CD4-positive, alpha-beta memory T cell (primary cell): ENCODE measurements around the gene USP49. TPM values are rescaled to one million over a fixed set of nuclear protein-coding genes. Genes with fewer than 3 reads are reported as not detected.

Experiments used
- CTCF ChIA-PET: fragments of 350-600 bp; sonication (Branson Sonifier 250); formaldehyde crosslinking; loops from one replicate; lab custom pipeline; 2021; ENCODE audit warnings: inconsistent platforms; ENCODE audit not compliant: partially characterized antibody; lab: Charles Lee
- POLR2A ChIA-PET: fragments of 350-600 bp; sonication (Branson Sonifier 250); formaldehyde crosslinking; loops from one replicate; lab custom pipeline; 2021; ENCODE audit not compliant: partially characterized antibody; lab: Charles Lee
- DNase-seq, 5 donors: peaks; one replicate each; pipeline versions ENCODE4 v3.0.0 to v3.0.0-alpha.2; 2020 to 2022; ENCODE audit warnings: mixed read lengths in 1 of 5
- H3K27ac ChIP-seq: one replicate; pipeline ENCODE4 v1.7.0; 2013; ENCODE audit warnings: low read depth, low read length
- H3K27me3 ChIP-seq: 2 replicates; pipeline ENCODE4 v1.7.0; 2013; ENCODE audit warnings: mild to moderate bottlenecking, low read length, moderate library complexity; ENCODE audit not compliant: insufficient read depth
- H3K36me3 ChIP-seq: 2 replicates; pipeline ENCODE4 v1.7.0; 2013; ENCODE audit warnings: mild to moderate bottlenecking, low read length, moderate library complexity; ENCODE audit not compliant: insufficient read depth
- H3K4me1 ChIP-seq: 2 replicates; pipeline ENCODE4 v1.7.0; 2013; ENCODE audit warnings: mild to moderate bottlenecking, low read length, moderate library complexity; ENCODE audit not compliant: insufficient read depth
- H3K4me3 ChIP-seq, 2 donors: one replicate each; pipeline ENCODE4 v1.7.0; 2013; ENCODE audit warnings: low read length in 2 of 2, mild to moderate bottlenecking in 1 of 2
- H3K9me3 ChIP-seq, 2 donors: one replicate each; pipeline ENCODE4 v1.7.0; 2013; ENCODE audit warnings: low read length in 2 of 2, control low read depth in 1 of 2; ENCODE audit not compliant: control insufficient read depth in 1 of 2
- H3K27ac Mint-ChIP-seq, 7 donors: one replicate each; pipeline ENCODE4 v1.8.0; 2020 to 2021; ENCODE audit warnings: mixed read lengths in 7 of 7, mild to moderate bottlenecking in 6 of 7, inconsistent platforms in 3 of 7, moderate library complexity in 3 of 7
- H3K27me3 Mint-ChIP-seq, 2 donors: one replicate each; pipeline ENCODE4 v1.8.0; 2020 to 2021; ENCODE audit warnings: mixed read lengths in 2 of 2
- H3K36me3 Mint-ChIP-seq, 2 donors: one replicate each; pipeline ENCODE4 v1.8.0; 2020 to 2021; ENCODE audit warnings: mixed read lengths in 2 of 2, inconsistent platforms in 1 of 2, mild to moderate bottlenecking in 1 of 2
- H3K4me1 Mint-ChIP-seq, 4 donors: one replicate each; pipeline ENCODE4 v1.8.0; 2020 to 2021; ENCODE audit warnings: mixed read lengths in 4 of 4, mild to moderate bottlenecking in 1 of 4
- H3K4me3 Mint-ChIP-seq, 8 donors: one replicate each; pipeline ENCODE4 v1.8.0; 2020 to 2021; ENCODE audit warnings: mixed read lengths in 8 of 8, mild to moderate bottlenecking in 7 of 8, moderate library complexity in 6 of 8, inconsistent platforms in 3 of 8
- H3K9me3 Mint-ChIP-seq, 8 donors: one replicate each; pipeline ENCODE4 v1.8.0; 2020 to 2021; ENCODE audit warnings: mixed read lengths in 8 of 8, mild to moderate bottlenecking in 5 of 8, inconsistent platforms in 3 of 8, moderate library complexity in 1 of 8
- intact Hi-C: fragments of 100-400 bp; cut with micrococcal nuclease; formaldehyde crosslinking; loops from one replicate; pipeline ENCODE4 v1.15.1; 2023
- polyA plus RNA-seq, 2 donors: library from polyadenylated mRNA; unstranded; fragments of 300-500 nt; fragmentation: Illumina TruSeq; gene quantifications; one replicate each; pipeline ENCODE4 v1.2.3, GENCODE V29; 2021
- total RNA-seq, 2 experiments: library from RNA; stranded (reverse); gene quantifications; one replicate each; pipeline ENCODE4 v1.2.3, GENCODE V29; 2021

The USP49 gene
- total and polyA plus RNA-seq, 4 experiments from 2014 or later, result 0.18 to 2.4 (median 1.1) TPM

- H3K9me3 ChIP-seq, result no peaks in the 10 kb centered on the region
- CTCF ChIA-PET, result interaction anchor here (1.1 to 1.3 kb wide), 2 partner anchors 9 to 11 kb away, joined by 3 read pairs; partner anchors contain the start of gene PRICKLE4
- H3K4me1 Mint-ChIP-seq, result peaks cover 4 to 20% (median 10%) of the 10 kb centered on the region in 4 donors
- H3K27me3 Mint-ChIP-seq, result peaks cover 0 to 3% of the 10 kb centered on the region in 2 donors
- POLR2A ChIA-PET, result interaction anchor here (0.6 to 1.6 kb wide), 3 partner anchors 13 to 847 kb away, joined by 3 read pairs; partner anchors contain the start of gene TAF8
- intact Hi-C loops, result no loop called here
- no peak overlapping the region for H3K4me3 Mint-ChIP-seq
- H3K4me3 ChIP-seq, result no peak overlapping the region
- H3K4me1 ChIP-seq, result peaks cover 10% of the 10 kb centered on the region
- H3K36me3 Mint-ChIP-seq, result peaks cover 24 to 50% of the 10 kb centered on the region in 2 donors
- no peaks in the 10 kb centered on the region for H3K27me3 ChIP-seq
- no peaks in the 10 kb centered on the region for H3K9me3 Mint-ChIP-seq
- H3K27ac ChIP-seq, result no peak overlapping the region
- no peak overlapping the region for H3K27ac Mint-ChIP-seq
- DNase-seq, result no peak
- peaks cover 32% of the 10 kb centered on the region for H3K36me3 ChIP-seq
These were observed 103.9 kb downstream of the USP49 start for GRCh38 chr6:41791305-41791704.

GRCh38 chr6:41790045-41790444, 105.1 kb downstream of the USP49 start:
- peaks cover 22 to 50% of the 10 kb centered on the region in 2 donors for H3K36me3 Mint-ChIP-seq
- no peak for DNase-seq
- Histone ChIP-seq H3K4me1 (peaks cover 16% of the 10 kb centered on the region), H3K27ac (no peak overlapping the region), H3K36me3 (peaks cover 32% of the 10 kb centered on the region), H3K9me3 (no peaks in the 10 kb centered on the region), H3K27me3 (no peaks in the 10 kb centered on the region), H3K4me3 (no peak overlapping the region)
- POLR2A ChIA-PET, result no interaction called here
- CTCF ChIA-PET, result interaction anchor here (1.0 kb wide), 1 partner anchor 425 kb away, joined by 3 read pairs; no protein-coding TSS in a partner anchor
- intact Hi-C loops, result no loop called here
- H3K27me3 Mint-ChIP-seq, result peaks cover 0 to 3% of the 10 kb centered on the region in 2 donors
- peak overlapping the region in 4 of 7 donors; percentile 13 to 98 (median 16) for H3K27ac Mint-ChIP-seq
- peaks cover 0 to 2% (median 0%) of the 10 kb centered on the region in 8 donors for H3K9me3 Mint-ChIP-seq
- H3K4me3 Mint-ChIP-seq, result peak overlapping the region in 3 of 8 donors; percentile 4 to 50 (median 32)
- peaks cover 6 to 27% (median 10%) of the 10 kb centered on the region in 4 donors for H3K4me1 Mint-ChIP-seq

DNA sequence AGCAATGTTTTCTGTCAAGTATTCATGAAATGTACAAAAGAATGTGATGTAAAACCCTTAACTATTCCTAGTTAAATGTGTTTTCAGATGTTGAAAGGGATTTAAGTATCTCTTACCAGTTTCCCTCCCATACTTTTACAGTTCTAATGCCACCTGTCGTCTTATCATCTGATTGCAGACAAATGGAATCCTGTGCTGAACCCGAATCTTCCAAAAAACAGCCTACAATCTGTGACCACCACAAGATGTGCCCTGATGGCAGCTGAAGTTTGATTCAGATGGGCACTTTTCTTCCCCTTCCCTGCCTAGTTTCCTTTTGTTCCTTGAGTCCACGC, 105.8 kb downstream of the USP49 start:
- ChIA-PET POLR2A (no interaction called here), CTCF (interaction anchor here (1.0 kb wide), 1 partner anchor 425 kb away, joined by 3 read pairs; no protein-coding TSS in a partner anchor)
- no peak overlapping the region for H3K4me3 ChIP-seq
- no peak overlapping the region for H3K27ac ChIP-seq
- Mint-ChIP-seq H3K4me1 (peaks cover 6 to 29% (median 11%) of the 10 kb centered on the region in 4 donors), H3K9me3 (peaks cover 0 to 2% (median 0%) of the 10 kb centered on the region in 8 donors), H3K27ac (peak overlapping the region in 6 of 7 donors; percentile 36 to 98 (median 67)), H3K36me3 (peaks cover 19 to 48% of the 10 kb centered on the region in 2 donors), H3K27me3 (peaks cover 0 to 3% of the 10 kb centered on the region in 2 donors), H3K4me3 (peak overlapping the region; percentile 70 to 98 (median 77))
- no peaks in the 10 kb centered on the region for H3K9me3 ChIP-seq
- H3K36me3 ChIP-seq, result peaks cover 32% of the 10 kb centered on the region
- DNase-seq, result no peak
- peaks cover 16% of the 10 kb centered on the region for H3K4me1 ChIP-seq
- intact Hi-C loops, result loop anchor here (10.0 kb wide), 1 partner anchor 1385 kb away; the partner anchor contains the start of gene SRF
- H3K27me3 ChIP-seq, result no peaks in the 10 kb centered on the region

GRCh38 chr6:41787219-41787917, 107.8 kb downstream of the USP49 start, which contains the start of gene TOMM6:
TSS of gene TOMM6 (plus strand) at chr6:41787694. CDS start at chr6:41787698, 4 bp downstream.
- Mint-ChIP-seq H3K4me3 (peak within 1 kb of the TSS; percentile 95 to 99 (median 98)), H3K27ac (peak within 1 kb of the TSS; percentile 92 to 98 (median 98)), H3K4me1 (peaks cover 7 to 29% (median 12%) of the 10 kb centered on the region in 4 donors), H3K36me3 (peaks cover 19 to 39% of the 10 kb centered on the region in 2 donors), H3K27me3 (peaks cover 0 to 3% of the 10 kb centered on the region in 2 donors), H3K9me3 (peaks cover 0 to 2% (median 0%) of the 10 kb centered on the region in 8 donors)
- intact Hi-C loops, result loop anchor here (1.0 to 10.0 kb wide), 12 partner anchors 8 to 1842 kb away; partner anchors contain the start of genes BYSL, CCND3, FRS3 and GTPBP2
- CTCF ChIA-PET, result interaction anchor here (0.7 to 9.8 kb wide), 24 partner anchors 8 to 1640 kb away, joined by 3 to 178 read pairs (median 4); partner anchors contain the start of genes ABCC10, BYSL, MED20 and TAF8
- peaks cover 16% of the 10 kb centered on the region for H3K4me1 ChIP-seq
- no peaks in the 10 kb centered on the region for H3K27me3 ChIP-seq
- peak within 1 kb of the TSS; percentile 90 for H3K27ac ChIP-seq
- no peaks in the 10 kb centered on the region for H3K9me3 ChIP-seq
- POLR2A ChIA-PET, result interaction anchor here (0.9 to 5.5 kb wide), 27 partner anchors 8 to 1842 kb away, joined by 3 to 126 read pairs (median 4); partner anchors contain the start of genes BYSL, CCND3, CNPY3 and MED20
- peak within 1 kb of the TSS; percentile 84 to 100 for H3K4me3 ChIP-seq
- DNase-seq, result peak; percentile 93 to 95 (median 94)
- peaks cover 30% of the 10 kb centered on the region for H3K36me3 ChIP-seq

GRCh38 chr6:41786451-41787218, 108.5 kb downstream of the USP49 start:
- Histone ChIP-seq H3K4me1 (peaks cover 16% of the 10 kb centered on the region), H3K9me3 (no peaks in the 10 kb centered on the region), H3K27ac (peak overlapping the region; percentile 90), H3K4me3 (peak overlapping the region; percentile 84 to 100), H3K36me3 (peaks cover 23% of the 10 kb centered on the region), H3K27me3 (no peaks in the 10 kb centered on the region)
- Mint-ChIP-seq H3K9me3 (peaks cover 0 to 2% (median 0%) of the 10 kb centered on the region in 8 donors), H3K4me3 (peak overlapping the region; percentile 95 to 99 (median 98)), H3K27ac (peak overlapping the region; percentile 92 to 98 (median 98)), H3K4me1 (peaks cover 7 to 29% (median 12%) of the 10 kb centered on the region in 4 donors), H3K36me3 (peaks cover 17 to 32% of the 10 kb centered on the region in 2 donors), H3K27me3 (peaks cover 0 to 3% of the 10 kb centered on the region in 2 donors)
- intact Hi-C loops, result loop anchor here (1.0 to 10.0 kb wide), 12 partner anchors 7 to 1843 kb away; partner anchors contain the start of genes BYSL, CCND3, FRS3 and GTPBP2
- DNase-seq, result peak; percentile 82 to 89 (median 84)
- CTCF ChIA-PET, result interaction anchor here (0.5 to 9.8 kb wide), 26 partner anchors 9 to 1641 kb away, joined by 3 to 178 read pairs (median 4); partner anchors contain the start of genes ABCC10, BYSL, MED20 and TAF8
- POLR2A ChIA-PET, result interaction anchor here (0.9 to 5.5 kb wide), 23 partner anchors 9 to 1843 kb away, joined by 3 to 126 read pairs (median 5); partner anchors contain the start of genes BYSL, CCND3, CNPY3 and MED20
